HEK293 (cell line): Measurements from ENCODE around the gene LYZ.
A peak's percentile ranks its signal among the peaks of the same experiment; 100 is the strongest.

Experiments used
- CTCF ChIA-PET: fragments of 350-600 bp; formaldehyde crosslinking; extraction: SDS; loops from one replicate; lab custom pipeline; 2021; ENCODE audit warnings: antibody characterized with exemption; lab: Yijun Ruan, JAX
- POLR2A ChIA-PET: fragments of 300-600 bp; formaldehyde crosslinking; extraction: SDS; loops from one replicate; lab custom pipeline; 2020; ENCODE audit warnings: antibody characterized with exemption, inconsistent platforms; lab: Yijun Ruan, JAX
- H3K27ac ChIP-seq: fragments of 200-500 bp; sonication (Bioruptor generic); 2 replicates; pipeline ENCODE4 v1.5.1; 2014; ENCODE audit warnings: low read depth, low read length, control low read depth, inconsistent platforms; ENCODE audit errors: extremely low read depth
- H3K36me3 ChIP-seq, 2 experiments: fragments of 200-500 bp in 1 of 2; sonication (Bioruptor generic) in 1 of 2; 1 replicate in 1 of 2; 2 replicates in 1 of 2; pipeline ENCODE4 v1.5.1; 2014 to 2017; ENCODE audit warnings: inconsistent platforms in 2 of 2, low read length in 2 of 2; ENCODE audit not compliant: control insufficient read depth in 2 of 2, insufficient read depth in 1 of 2
- H3K4me1 ChIP-seq: fragments of 200-500 bp; sonication (Bioruptor generic); 2 replicates; pipeline ENCODE4 v1.5.1; 2014; ENCODE audit warnings: mild to moderate bottlenecking, low read length, inconsistent platforms; ENCODE audit not compliant: control insufficient read depth, insufficient read depth
- H3K4me3 ChIP-seq: 2 replicates; pipeline ENCODE4 v1.5.1; 2011; ENCODE audit warnings: low read depth, mild to moderate bottlenecking, control low read depth, low read length, moderate library complexity
- H3K9me3 ChIP-seq: fragments of 200-500 bp; sonication (Bioruptor generic); 2 replicates; pipeline ENCODE4 v1.5.1; 2014; ENCODE audit warnings: low read depth, low read length, inconsistent platforms; ENCODE audit not compliant: control insufficient read depth, insufficient read depth
- ATF2 ChIP-seq: fragments of 450-650 bp; formaldehyde crosslinking; IDR thresholded peaks from 2 replicates; pipeline ENCODE4 v1.5.1; 2016; ENCODE audit warnings: missing biosample characterization, missing genetic modification characterization, low read depth
- HOXC10 ChIP-seq: sonication (generic); formaldehyde crosslinking; IDR thresholded peaks from 2 replicates; pipeline ENCODE4 v1.8.1; 2023; ENCODE audit warnings: mild to moderate bottlenecking, missing genetic modification reagents
- KLF17 ChIP-seq: fragments of 450-650 bp; formaldehyde crosslinking; IDR thresholded peaks from 2 replicates; pipeline ENCODE4 v1.5.1; 2016; ENCODE audit warnings: missing biosample characterization, missing genetic modification characterization
- PBX3 ChIP-seq: sonication (generic); formaldehyde crosslinking; IDR thresholded peaks from 2 replicates; pipeline ENCODE4 v1.8.1; 2022; ENCODE audit warnings: mild to moderate bottlenecking, moderate library complexity, missing genetic modification reagents
- PRDM10 ChIP-seq: fragments of 450-650 bp; formaldehyde crosslinking; IDR thresholded peaks from 2 replicates; pipeline ENCODE4 v1.5.1; 2016; ENCODE audit warnings: missing biosample characterization, missing genetic modification characterization
- REPIN1 ChIP-seq: fragments of 450-650 bp; formaldehyde crosslinking; IDR thresholded peaks from 2 replicates; pipeline ENCODE4 v1.5.1; 2017; ENCODE audit warnings: missing biosample characterization, missing genetic modification characterization, low read depth
- TCF7L2 ChIP-seq: IDR thresholded peaks from 2 replicates; pipeline ENCODE4 v1.6.1; 2011; ENCODE audit warnings: low read depth, mild to moderate bottlenecking, inconsistent platforms, low read length, moderate library complexity, borderline replicate concordance
- ZNF146 ChIP-seq: fragments of 450-650 bp; formaldehyde crosslinking; IDR thresholded peaks from 2 replicates; pipeline ENCODE4 v1.5.1; 2016; ENCODE audit warnings: missing biosample characterization, missing genetic modification characterization
- ZNF324 ChIP-seq: fragments of 450-650 bp; formaldehyde crosslinking; IDR thresholded peaks from 2 replicates; pipeline ENCODE4 v1.5.1; 2016; ENCODE audit warnings: missing biosample characterization, missing genetic modification characterization
- ZNF558 ChIP-seq: fragments of 450-650 bp; formaldehyde crosslinking; IDR thresholded peaks from 2 replicates; pipeline ENCODE4 v1.5.1; 2016; ENCODE audit warnings: missing biosample characterization, missing genetic modification characterization
- ZNF600 ChIP-seq: fragments of 450-650 bp; formaldehyde crosslinking; IDR thresholded peaks from 2 replicates; pipeline ENCODE4 v1.5.1; 2016; ENCODE audit warnings: missing biosample characterization, missing genetic modification characterization
- ZNF629 ChIP-seq: fragments of 450-650 bp; formaldehyde crosslinking; IDR thresholded peaks from 2 replicates; pipeline ENCODE4 v1.5.1; 2017; ENCODE audit warnings: missing biosample characterization, missing genetic modification characterization
- ZNF654 ChIP-seq: fragments of 450-650 bp; formaldehyde crosslinking; IDR thresholded peaks from 2 replicates; pipeline ENCODE4 v1.5.1; 2016; ENCODE audit warnings: low read depth, missing biosample characterization, missing genetic modification characterization
- ZNF660 ChIP-seq: fragments of 450-650 bp; IDR thresholded peaks from 2 replicates; pipeline ENCODE4 v1.5.1; 2018; ENCODE audit warnings: missing biosample characterization, mild to moderate bottlenecking, missing genetic modification characterization
- ZNF670 ChIP-seq: fragments of 450-650 bp; formaldehyde crosslinking; IDR thresholded peaks from 2 replicates; pipeline ENCODE4 v1.5.1; 2016; ENCODE audit warnings: missing biosample characterization, missing genetic modification characterization, low read depth
- ZSCAN16 ChIP-seq: fragments of 450-650 bp; formaldehyde crosslinking; IDR thresholded peaks from 2 replicates; pipeline ENCODE4 v1.5.1; 2016; ENCODE audit warnings: missing biosample characterization, missing genetic modification characterization
- TF ChIP-seq, protein P1 (sequence below): fragments of 450-650 bp; formaldehyde crosslinking; IDR thresholded peaks from 2 replicates; pipeline ENCODE4 v1.5.0; 2017; ENCODE audit warnings: missing biosample characterization, missing genetic modification characterization, borderline replicate concordance

LYZ gene

DNA sequence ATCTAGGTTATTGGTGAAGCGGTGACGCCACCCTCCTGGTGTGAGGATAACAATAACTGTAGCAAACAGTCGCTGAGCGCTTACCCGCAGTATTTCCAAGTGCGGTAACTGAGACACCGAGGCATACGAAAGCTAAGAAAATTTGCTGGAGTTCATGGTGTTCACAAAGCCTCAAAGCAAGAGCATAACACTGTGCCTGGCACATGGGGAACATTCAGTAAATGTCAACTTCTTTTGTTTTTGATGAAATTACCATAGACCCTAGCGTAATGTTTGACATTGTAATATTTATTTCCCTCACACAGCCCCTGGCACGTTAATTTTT is 12.1 kb downstream of the LYZ start:
- POLR2A ChIA-PET = interaction anchor here (0.7 kb wide), 1 partner anchor 249 kb away, joined by 5 read pairs; no protein-coding TSS in a partner anchor
- H3K4me1 ChIP-seq = peaks cover 3% of the 10 kb centered on the region; the same call in 1 of the 2 replicates
- CTCF ChIA-PET = interaction anchor here (0.7 to 1.0 kb wide), 2 partner anchors 28 to 70 kb away, joined by 3 to 4 read pairs; no protein-coding TSS in a partner anchor

More for the DNA sequence above, 12.1 kb downstream of the LYZ start:
- Histone ChIP-seq H3K27ac (peak overlapping the region; percentile 98), H3K36me3 (peaks cover 20 to 27% of the 10 kb centered on the region in 2 experiments)
- 0 out of 2 replicates have a peak, but pooled peaks have one; percentile 7 for TF ChIP-seq ZNF660 (tag by site-specific recombination)
- peak; percentile 97 for TF ChIP-seq ZSCAN16 (tag by site-specific recombination)
- 0 out of 2 replicates have a peak, but pooled peaks have one; percentile 63 for TF ChIP-seq PBX3 (CRISPR knock-in tag)
- no peak for TF ChIP-seq ZNF558 (tag by site-specific recombination)
- TF ChIP-seq ZNF629 (tag by site-specific recombination) = peak; percentile 21; the same call in 1 of the 2 replicates
- TF ChIP-seq KLF17 (tag by site-specific recombination) = peak; percentile 49; the same call in 1 of the 2 replicates
- TF ChIP-seq ATF2 = peak; percentile 69; the same call in 1 of the 2 replicates
- no peak for TF ChIP-seq TCF7L2
- TF ChIP-seq ZNF600 (tag by site-specific recombination) = 0 out of 2 replicates have a peak, but pooled peaks have one; percentile 7
- TF ChIP-seq, protein P1, sequence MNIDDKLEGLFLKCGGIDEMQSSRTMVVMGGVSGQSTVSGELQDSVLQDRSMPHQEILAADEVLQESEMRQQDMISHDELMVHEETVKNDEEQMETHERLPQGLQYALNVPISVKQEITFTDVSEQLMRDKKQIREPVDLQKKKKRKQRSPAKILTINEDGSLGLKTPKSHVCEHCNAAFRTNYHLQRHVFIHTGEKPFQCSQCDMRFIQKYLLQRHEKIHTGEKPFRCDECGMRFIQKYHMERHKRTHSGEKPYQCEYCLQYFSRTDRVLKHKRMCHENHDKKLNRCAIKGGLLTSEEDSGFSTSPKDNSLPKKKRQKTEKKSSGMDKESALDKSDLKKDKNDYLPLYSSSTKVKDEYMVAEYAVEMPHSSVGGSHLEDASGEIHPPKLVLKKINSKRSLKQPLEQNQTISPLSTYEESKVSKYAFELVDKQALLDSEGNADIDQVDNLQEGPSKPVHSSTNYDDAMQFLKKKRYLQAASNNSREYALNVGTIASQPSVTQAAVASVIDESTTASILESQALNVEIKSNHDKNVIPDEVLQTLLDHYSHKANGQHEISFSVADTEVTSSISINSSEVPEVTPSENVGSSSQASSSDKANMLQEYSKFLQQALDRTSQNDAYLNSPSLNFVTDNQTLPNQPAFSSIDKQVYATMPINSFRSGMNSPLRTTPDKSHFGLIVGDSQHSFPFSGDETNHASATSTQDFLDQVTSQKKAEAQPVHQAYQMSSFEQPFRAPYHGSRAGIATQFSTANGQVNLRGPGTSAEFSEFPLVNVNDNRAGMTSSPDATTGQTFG (tag by site-specific recombination) = no peak
- TF ChIP-seq PRDM10 (tag by site-specific recombination) = peak; percentile 29; the same call in 1 of the 2 replicates
- no peak for TF ChIP-seq ZNF670 (tag by site-specific recombination)
- TF ChIP-seq REPIN1 = 0 out of 2 replicates have a peak, but pooled peaks have one; percentile 71
- no peak for TF ChIP-seq ZNF654 (tag by site-specific recombination)
- TF ChIP-seq ZNF324 (tag by site-specific recombination) = no peak
- TF ChIP-seq HOXC10 = no peak
- no peak for TF ChIP-seq ZNF146
- TF ChIP-seq, all 188 proteins: peak for 9
- Histone ChIP-seq H3K4me3 (peak overlapping the region; percentile 97), H3K9me3 (no peaks in the 10 kb centered on the region)
